Measurements from ENCODE around the gene PHACTR1. TPM values are rescaled to one million over a fixed set of nuclear protein-coding genes. Genes with fewer than 3 reads are reported as not detected.

The PHACTR1 gene
- 10 to 100 TPM in 1 of 2 donors, 1 to 10 TPM in 1; 6.0 to 12.9 TPM for total RNA-seq

- H3K4me3 ChIP-seq: no peak within 1 kb of the TSS
- TF ChIP-seq CTCF (IDR thresholded peaks at IDR 0.05): no peak
- TF ChIP-seq POLR2A (IDR thresholded peaks at IDR 0.05): no peak
- no peaks in the 10 kb centered on the region for H3K36me3 ChIP-seq (replicated peaks in 1 of 2; ENCODE audit: insufficient read depth in 1 of 2, low read depth in 2 of 2)
- H3K4me1 ChIP-seq: no peaks in the 10 kb centered on the region
- intact Hi-C loops (cut with DNase I): no loop called here
- DNase-seq (no peak), ATAC-seq (no peak)
- no peak within 1 kb of the TSS for H3K27ac ChIP-seq
- WGBS, 2 donors: 71 to 76% methylated on average over 10 of the region's 10 CpGs
- H3K27me3 ChIP-seq: no peaks in the 10 kb centered on the region
- no peaks in the 10 kb centered on the region for H3K9me3 ChIP-seq
Observed at GRCh38 chr6:12716298-12716916, at the start of gene PHACTR1. Gene PHACTR1, plus strand, starts transcription at chr6:12716767.

- Histone ChIP-seq H3K27me3 (no peaks in the 10 kb centered on the region), H3K4me1 (no peaks in the 10 kb centered on the region), H3K4me3 (no peak overlapping the region), H3K36me3 (replicated peaks in 1 of 2; ENCODE audit: insufficient read depth in 1 of 2, low read depth in 2 of 2) (no peaks in the 10 kb centered on the region), H3K9me3 (no peaks in the 10 kb centered on the region), H3K27ac (no peak overlapping the region)
- WGBS, 2 donors: 31 to 83% methylated on average over 1 of the region's 1 CpG
- no peak for ATAC-seq
- TF ChIP-seq POLR2A (IDR thresholded peaks at IDR 0.05) (no peak), CTCF (IDR thresholded peaks at IDR 0.05) (no peak)
- intact Hi-C loops (cut with DNase I): no loop called here
- no peak for DNase-seq
Observed at GRCh38 chr6:12666886-12667285, 49.7 kb upstream of the PHACTR1 start.

- ATAC-seq (no peak), DNase-seq (no peak)
- H3K36me3 ChIP-seq (replicated peaks in 1 of 2; ENCODE audit: insufficient read depth in 1 of 2, low read depth in 2 of 2): no peaks in the 10 kb centered on the region
- no peaks in the 10 kb centered on the region for H3K9me3 ChIP-seq
- H3K27me3 ChIP-seq: no peaks in the 10 kb centered on the region
- 45 to 58% methylated on average over 5 of the region's 5 CpGs for WGBS, 2 donors
- no peak overlapping the region for H3K4me3 ChIP-seq
- no peak overlapping the region for H3K27ac ChIP-seq
- no peak for TF ChIP-seq CTCF (IDR thresholded peaks at IDR 0.05)
- no peak for TF ChIP-seq POLR2A (IDR thresholded peaks at IDR 0.05)
- H3K4me1 ChIP-seq: no peaks in the 10 kb centered on the region
- intact Hi-C loops (cut with DNase I): no loop called here
Observed at GRCh38 chr6:12675931-12676330, 40.6 kb upstream of the PHACTR1 start.

- intact Hi-C loops (cut with DNase I): no loop called here
- no peaks in the 10 kb centered on the region for H3K27me3 ChIP-seq
- H3K4me1 ChIP-seq: no peaks in the 10 kb centered on the region
- no peak overlapping the region for H3K27ac ChIP-seq
- no peak for ATAC-seq
- no peak overlapping the region for H3K4me3 ChIP-seq
- H3K36me3 ChIP-seq (replicated peaks in 1 of 2; ENCODE audit: insufficient read depth in 1 of 2, low read depth in 2 of 2): no peaks in the 10 kb centered on the region
- TF ChIP-seq POLR2A (IDR thresholded peaks at IDR 0.05) (no peak), CTCF (IDR thresholded peaks at IDR 0.05) (no peak)
- DNase-seq: no peak
- 53 to 61% methylated on average over 3 of the region's 3 CpGs for WGBS, 2 donors
- H3K9me3 ChIP-seq: no peaks in the 10 kb centered on the region
Observed at GRCh38 chr6:12679341-12679740, 37.2 kb upstream of the PHACTR1 start.

- Histone ChIP-seq H3K4me3 (no peak overlapping the region), H3K9me3 (no peaks in the 10 kb centered on the region), H3K36me3 (replicated peaks in 1 of 2; ENCODE audit: insufficient read depth in 1 of 2, low read depth in 2 of 2) (no peaks in the 10 kb centered on the region), H3K4me1 (no peaks in the 10 kb centered on the region), H3K27me3 (no peaks in the 10 kb centered on the region), H3K27ac (no peak overlapping the region)
- DNase-seq (no peak), ATAC-seq (no peak)
- intact Hi-C loops (cut with DNase I): no loop called here
- no peak for TF ChIP-seq CTCF (IDR thresholded peaks at IDR 0.05)
- no peak for TF ChIP-seq POLR2A (IDR thresholded peaks at IDR 0.05)
- 86 to 90% methylated on average over 1 of the region's 1 CpG for WGBS, 2 donors
Observed at GRCh38 chr6:12693122-12693521, 23.4 kb upstream of the PHACTR1 start.
